HG03558 (cell line): ENCODE data around the gene PKNOX2.

Source experiments
- ATAC-seq: cut with Tn5 transposase; IDR thresholded peaks from one replicate; pipeline ENCODE4 v1.9.1; 2021; ENCODE audit warnings: moderate number of reproducible peaks; ENCODE audit not compliant: unreplicated experiment; ENCODE audit errors: extremely low read depth

The PKNOX2 gene

DNA sequence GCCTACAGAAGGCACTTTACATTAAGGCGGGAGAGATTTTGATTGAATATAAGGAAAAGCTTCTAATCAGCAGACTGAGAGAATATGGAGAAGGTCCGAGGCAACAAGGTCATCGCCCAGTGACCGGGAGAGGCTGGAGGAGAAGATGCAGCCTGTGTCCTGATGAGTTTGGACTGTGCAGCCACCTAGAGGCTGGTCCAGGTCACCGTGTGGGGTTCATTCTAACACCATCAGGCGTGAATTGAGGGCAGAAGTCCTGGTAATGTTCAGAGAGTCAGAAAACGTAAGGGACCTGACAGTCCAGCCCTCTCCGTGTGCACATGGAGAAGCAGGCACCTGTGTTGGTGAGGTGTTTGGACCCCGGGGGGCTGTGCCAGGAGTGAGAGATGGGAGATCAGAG, 228.8 kb downstream of the PKNOX2 start:
- ATAC-seq: no peak

DNA sequence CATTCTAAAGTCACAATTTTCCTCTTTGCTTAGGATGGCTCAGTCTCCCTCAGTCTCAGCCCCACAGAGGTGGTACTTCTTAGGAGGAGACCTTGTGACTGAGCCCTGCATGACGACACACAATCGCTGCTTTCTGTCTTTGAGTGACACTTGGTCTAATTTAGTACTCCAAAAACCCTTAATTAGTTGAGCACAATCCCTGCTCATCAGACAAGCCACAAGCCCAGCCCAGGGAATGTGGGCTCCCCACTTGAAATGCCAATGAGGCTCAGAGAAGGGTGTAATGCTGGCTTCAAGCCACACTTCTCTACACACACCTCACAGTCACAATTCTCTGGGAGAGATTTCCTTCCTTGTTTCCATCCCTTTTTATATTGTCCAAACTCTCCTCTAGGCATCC, 229.7 kb downstream of the PKNOX2 start:
- ATAC-seq: no peak

DNA sequence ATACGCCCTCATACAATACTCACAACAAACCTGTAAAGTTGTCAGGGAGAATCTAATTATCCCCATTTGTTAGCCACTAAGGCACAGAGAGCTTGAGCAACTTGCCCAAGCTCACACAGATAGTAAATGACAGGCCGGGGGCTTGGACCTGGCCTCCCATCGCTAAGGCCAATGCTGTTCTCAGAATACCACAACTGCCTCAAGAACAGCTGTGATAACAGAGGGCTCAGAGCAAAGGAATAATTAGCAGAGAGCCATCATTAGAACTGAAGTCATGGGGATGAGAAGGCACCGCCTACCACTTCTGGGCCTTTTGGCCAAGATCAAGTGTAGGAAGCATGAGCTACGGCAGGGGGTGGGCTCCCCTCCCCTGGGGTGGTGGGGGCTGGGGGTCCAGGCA, 232.9 kb downstream of the PKNOX2 start:
- no peak for ATAC-seq

DNA sequence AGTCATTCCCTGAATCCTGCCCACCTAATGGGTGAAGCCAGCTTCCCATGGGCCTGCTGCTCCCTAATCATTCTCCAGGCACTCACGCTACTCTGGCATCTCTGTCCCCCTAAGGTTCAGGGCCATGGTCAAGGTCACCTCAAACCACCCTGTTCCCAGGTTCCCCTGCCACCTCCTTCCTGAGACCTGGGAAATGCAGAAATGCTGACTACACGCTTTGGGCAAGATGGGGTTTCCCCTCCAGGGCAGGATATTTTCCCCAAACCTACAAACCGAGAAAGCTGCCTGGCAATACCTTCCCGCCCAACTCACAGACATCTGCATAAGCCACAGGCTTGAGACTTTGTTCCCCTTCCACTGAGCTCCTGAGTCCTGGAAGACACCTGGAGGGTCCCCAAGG, 233.9 kb downstream of the PKNOX2 start:
- no peak for ATAC-seq

DNA sequence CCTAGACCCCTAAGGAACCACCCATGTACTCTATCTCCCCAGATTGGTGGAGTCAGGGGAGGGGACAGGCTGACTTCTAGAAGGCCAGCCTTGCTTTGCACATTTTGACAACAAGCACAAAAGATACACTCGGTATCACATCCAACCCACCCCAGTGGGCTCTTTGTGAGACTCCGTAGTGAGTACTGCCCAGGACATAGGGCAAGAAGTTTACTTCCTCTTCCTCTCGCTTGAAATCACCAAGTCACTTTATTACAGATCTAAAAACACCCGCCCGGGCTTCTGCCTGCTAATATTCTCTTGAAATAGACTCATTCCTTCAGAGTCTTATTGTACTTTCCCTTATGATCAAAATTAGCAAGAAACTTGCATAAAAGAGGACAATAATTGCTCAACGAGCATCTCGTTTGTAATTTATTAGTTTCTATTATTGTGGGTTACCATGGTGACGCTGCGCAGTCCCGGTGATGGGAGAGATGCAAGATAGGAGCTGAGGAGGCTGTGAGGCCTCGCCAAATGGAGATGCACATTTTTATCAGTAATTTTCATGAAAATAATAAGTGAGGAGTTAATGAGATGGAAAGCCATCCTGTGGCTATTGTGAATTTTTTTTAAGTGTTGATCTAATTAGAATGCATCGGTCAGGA, 234.6 kb downstream of the PKNOX2 start:
- no peak for ATAC-seq

DNA sequence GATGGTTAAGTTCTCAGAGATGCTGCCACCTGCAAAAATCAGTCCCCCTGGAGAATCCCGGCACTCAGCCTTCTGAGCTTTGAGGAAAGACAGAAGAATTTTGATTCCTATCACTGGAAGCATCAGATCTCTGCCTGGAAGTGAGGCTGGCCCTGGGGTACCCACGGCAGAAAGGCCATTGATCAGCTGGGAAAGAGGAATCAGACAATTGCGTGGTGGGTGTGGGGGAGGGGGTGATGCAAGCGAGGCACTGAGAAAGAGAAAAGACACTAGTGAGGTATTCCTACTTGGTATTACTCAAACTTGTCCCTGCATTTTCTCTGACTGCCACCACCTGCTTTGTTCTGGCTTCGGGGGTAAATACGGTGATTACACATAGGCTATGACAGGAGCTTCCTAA, 235.4 kb downstream of the PKNOX2 start:
- ATAC-seq: no peak

DNA sequence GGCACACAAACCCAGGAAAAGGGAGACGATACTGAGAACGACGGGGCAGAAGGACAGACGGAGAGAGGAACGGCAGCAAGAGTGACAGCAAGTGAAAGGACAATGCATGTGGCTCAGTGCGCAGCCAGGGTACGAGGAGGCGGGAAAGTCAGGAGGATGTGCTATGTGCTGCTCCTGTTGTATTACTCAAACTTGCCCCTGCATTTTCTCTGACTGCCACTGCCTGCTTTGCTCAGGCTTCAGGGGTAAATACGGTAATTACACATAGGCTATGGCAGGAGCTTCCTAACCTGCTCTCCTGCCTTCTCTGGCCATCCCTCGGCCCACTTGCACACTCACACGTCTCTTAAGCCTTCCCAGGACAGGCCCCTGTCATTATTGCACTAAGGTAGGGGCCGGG, 236.7 kb downstream of the PKNOX2 start:
- ATAC-seq: no peak

DNA sequence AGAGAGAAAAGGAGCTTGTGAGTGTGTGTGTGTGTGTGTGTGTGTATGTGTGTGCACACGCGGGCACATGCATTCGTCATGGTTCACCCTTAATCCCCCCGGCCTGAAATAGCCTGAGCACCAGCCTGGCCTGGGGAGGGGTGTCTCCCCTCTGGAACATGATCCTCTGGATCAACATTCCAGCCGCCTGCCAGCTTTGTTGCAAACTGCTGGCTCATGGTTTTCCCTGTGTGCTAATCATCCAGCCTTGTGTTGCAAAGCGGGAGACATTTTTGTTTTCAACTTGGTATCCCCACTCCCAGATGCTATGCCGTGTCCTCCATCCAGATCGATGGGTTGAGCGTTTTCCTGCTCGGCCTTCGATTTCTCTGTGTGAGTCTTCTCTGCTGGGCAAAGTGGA, 237.2 kb downstream of the PKNOX2 start:
- no peak for ATAC-seq

DNA sequence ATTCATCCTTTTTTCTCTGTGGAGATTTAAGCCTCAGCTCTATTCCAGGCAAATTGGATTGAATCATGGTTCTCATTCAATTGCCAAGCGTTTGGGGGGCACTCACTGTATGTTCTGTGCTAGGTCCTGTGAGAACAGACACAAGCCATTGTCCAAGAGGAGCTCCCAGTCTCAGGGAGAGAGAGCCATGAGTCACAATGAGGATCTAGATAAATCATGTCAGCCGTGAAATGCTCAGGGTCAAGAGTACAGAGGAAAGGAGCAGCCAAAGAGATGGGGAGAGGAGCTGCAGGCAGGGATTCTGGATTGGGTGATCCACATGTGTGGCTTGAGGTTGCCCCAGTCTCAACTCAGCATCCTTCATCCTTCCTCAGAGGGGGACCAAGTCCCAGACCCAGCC, 237.9 kb downstream of the PKNOX2 start:
- ATAC-seq: no peak

DNA sequence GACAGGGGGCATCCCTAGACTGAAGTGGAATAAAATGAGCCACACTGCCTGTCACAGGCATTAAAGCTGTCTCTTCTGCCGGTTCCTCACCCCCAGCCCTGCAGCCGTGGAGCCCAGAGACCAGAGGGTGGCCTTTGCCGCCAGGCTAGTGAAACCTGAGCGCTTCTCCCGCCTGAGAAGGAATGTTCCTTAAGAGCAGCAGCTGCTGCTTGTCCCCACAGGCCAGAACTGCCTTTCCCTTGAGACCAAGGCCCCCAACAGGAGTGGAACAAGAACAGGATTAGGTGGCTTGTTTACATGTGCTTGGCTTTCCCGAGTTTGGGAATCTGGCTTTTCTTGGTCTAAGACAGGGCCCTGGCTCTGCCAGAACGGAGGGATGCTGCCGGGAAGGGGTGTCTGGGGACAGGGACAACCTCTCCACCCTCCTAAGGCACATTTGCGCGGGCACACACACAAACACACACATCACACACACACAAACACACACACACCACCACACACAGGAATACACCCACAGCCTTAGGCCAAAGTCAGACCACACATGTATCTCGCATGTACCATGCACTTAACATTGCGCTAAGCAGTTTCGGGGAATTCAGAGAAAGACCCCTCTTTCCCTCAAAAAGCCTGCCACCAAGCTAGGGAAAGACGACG, 239.7 kb downstream of the PKNOX2 start:
- ATAC-seq: no peak

DNA sequence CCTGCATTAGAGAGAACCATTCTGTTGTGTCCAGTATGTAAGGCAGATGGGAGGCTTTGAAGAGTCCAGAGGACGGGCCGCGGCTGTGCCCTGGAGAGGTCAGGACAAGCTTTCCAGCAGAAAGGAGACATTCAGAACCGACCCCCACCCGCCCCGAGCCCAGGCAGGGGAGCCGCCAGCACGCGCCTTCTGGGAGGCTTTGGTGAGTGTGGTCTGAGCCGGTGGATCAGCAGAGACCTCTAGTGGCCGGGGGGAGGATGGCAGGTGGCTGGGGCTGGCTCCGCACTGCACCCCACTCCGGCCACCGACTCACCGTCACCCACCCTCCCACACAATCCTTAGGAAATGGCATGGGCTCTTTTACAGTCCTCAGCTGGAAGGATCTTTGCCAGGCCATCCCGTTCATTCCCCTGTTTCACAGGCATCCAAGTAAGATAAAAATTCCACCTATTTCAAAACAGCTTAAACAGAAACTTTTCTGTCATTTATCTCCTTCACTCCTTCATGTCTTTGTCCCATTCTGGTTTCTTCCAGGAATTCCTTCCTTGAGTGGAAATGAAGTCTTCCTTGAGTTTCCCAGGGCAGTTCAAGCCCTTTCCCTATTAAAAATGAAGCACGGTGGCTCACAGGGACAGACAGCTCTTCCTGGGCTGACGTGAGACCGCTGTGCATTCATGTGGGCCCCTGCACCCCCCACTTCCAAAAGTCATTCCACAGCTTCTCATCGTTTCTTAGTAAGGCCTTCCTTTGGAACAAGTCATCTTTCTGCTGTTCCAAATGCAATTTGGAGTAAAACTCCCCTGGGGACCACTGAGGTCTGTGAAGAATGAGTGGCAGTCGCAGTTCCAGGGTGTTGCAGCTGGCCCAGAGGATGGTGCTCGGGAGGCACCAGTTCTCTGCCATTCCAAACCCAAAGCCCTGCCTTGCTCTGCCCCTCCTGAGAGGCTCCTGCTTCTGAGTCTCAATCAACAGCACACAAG, 240.6 kb downstream of the PKNOX2 start:
- ATAC-seq: peak; percentile 56

DNA sequence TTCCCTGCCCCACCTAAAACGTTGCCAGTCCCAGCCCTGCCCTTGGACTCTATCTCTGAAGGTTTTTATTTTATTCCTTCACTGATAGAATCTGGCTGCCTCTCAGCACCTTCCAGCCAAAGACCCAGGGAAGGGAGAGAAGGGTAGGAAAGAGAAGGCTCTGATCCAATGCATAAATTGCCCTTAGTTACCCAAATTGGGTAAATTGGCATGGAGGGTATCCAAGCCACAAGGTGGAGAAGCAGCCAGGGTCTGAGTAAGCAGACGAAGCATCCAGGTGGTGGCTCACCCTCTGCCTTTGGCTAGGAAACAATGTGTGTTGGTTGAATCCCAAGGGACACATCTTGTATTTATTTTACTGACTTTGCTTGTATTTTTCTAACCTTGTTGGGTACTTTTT, 242.5 kb downstream of the PKNOX2 start:
- no peak for ATAC-seq

DNA sequence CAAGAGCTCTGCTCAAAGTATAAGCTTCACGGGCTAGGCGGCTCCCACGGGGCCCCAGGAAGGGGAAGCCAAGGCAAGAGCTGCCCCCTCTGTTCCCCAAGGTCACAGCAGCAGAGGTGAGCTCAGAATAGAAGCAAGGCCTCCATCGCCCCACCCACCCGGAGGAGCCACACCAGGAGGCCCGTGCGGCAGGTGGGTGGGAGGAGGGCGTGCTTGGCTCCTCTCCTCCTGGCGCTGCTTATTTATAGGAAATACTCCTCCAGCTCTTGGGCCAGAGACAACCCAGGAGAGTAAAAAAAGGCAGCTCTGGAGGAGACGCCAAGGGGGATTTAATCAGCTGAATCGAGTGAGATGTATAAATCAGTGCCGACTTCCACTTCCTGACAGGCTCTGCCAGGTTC, 243.8 kb downstream of the PKNOX2 start:
- no peak for ATAC-seq

DNA sequence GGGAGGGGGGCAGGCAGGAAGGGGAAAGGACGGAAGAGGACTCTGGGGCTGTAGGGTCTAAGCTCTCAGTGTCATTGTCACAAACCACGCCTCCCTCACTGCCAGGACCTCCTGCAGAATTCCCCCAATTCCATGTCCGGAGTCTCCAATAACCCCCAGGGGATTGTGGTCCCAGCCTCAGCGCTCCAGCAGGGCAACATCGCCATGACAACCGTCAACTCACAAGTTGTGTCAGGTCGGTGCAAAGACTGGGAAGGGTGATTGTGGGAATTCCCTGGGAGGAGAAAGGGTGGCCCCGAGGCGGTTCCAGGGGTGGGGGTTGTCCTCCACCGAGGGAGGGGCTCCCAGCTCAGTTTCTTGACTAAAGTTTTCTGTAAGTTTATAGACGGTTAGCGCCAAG, 245.5 kb downstream of the PKNOX2 start:
- no peak for ATAC-seq

DNA sequence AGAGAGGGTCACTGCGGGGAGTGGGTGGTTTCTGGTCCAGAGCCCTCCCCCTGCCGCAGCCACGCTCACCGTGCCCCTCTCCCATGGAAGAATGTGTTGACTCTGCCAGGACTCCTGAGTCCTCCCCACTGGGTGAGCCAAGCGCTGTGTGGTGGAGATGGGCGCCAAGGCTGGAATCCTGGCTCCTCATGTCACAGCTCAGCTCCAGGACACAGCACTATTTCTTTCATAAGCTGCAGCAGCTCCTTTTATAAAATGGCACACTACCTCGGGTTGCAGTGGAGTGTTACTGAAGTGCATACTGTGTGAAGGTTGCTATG, 247.6 kb downstream of the PKNOX2 start:
- ATAC-seq: no peak

DNA sequence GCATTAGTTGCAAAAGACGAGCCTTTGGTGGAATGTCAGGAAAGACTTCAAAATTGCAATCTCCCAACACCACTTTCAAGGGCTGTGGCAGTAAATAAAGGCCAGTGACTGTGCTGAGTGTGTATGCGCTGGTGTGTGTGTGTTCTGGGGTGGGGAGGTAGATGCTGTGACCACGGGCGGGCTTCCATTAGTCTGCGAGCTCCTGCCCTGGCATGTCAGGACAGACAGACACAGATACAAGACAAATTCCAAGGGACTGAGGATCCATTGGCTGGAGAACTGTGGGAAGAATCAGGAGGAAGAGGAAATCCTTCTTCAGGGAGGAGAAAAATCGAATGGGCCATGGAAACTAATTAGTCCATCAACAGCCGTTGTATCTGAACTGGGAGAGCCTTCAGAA, 248.0 kb downstream of the PKNOX2 start:
- ATAC-seq: no peak

DNA sequence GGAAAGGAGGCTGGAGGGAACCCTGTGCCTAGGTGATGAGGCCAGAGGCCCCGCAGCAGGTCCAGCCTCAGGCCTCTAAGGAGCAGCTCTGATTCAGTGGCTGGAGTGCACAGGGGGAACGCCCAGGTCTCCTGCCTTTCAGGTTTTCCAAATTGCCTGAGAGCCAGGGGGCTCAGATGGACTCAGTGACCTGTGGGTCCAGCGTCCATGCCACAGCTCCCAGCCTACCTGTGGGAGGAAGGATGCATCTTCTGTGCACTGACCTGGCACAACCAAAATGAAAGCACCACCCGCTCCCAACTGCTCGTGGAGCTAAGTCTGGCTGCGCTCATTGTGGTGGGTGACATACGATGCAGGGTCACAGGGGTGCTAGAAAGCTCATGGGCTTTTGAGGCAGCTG, 248.7 kb downstream of the PKNOX2 start:
- no peak for ATAC-seq

DNA sequence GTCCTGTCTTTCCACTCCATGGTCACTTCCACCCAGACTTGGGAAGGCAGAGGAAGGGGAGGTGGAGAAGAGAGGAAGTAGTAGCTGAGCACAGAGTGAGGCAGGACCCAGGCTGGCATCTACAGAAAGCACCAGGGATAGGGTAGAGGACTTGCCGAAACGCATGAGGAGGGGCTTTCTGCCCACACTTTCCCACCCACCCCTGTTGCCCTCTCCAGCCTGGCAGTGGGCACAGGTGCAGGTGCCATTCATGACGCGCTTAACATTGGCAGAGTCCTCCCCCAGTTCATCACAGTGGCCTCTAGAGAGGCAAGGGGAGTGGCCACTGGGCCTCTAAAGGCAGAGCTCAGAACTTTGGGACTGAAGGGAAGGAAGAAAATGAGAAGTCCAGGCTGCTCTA, 249.6 kb downstream of the PKNOX2 start:
- no peak for ATAC-seq

DNA sequence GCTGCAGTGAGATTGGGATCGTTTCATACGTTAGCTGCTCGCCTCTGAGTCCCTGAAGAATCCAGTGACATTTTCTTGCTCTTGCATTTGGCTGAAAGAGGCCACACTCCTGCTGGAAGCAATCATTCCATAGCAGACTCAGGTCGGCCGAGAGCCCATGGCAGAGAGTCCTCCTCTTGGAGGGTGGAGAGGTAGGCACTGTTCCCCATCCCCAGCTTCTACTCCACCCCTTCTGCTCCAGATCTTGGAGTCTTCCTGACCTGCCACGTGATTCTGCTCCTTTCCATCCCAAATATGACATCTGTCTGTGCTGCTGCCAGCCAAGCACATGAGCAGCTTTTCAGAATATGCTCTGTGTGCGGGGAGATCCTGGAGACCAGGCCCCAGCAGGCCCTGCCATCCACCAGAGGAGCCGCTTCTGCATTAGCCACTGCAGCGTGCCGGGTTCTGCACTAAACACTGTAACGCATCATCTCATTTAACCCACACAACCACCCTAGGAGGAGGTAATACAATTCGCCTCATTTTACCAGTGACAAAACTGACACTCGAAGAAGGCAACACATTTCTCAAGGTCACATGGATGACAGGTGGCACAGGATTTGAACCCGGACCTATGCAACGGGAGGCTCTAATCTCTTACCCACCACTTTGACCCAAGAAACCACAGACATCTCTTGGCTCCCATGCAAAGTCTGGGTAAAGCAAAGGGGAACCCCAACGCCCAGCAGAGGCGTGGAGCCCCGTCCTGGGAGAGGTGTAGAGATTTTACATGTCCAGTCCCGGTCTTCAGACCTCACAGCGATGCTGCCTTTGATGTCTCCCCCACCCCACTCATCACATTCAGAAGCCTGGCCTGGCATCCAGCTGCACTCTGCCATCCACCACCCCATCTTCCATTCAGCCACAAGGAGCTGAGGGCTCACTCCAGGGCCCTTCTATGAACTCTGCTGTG, 252.7 kb downstream of the PKNOX2 start:
- ATAC-seq: no peak

DNA sequence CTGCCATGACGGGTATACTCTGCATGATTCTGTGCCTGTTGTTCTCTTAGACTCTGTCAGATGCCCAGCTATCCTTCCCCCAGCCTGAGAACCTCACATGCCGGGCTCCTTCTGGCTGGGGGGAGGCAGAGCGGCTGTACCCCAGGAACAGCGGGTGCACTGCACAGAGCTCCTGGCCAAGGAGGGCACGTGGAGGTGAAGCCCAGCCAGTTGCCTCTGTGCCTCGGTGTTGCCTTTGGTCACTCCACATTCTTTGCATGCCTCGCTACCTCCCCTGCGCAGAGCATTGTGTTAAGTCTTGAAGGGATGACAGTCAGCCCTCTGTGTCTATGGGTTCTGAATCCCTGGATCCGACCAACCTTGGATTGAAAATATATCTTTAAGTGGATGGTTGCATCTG, 253.8 kb downstream of the PKNOX2 start:
- no peak for ATAC-seq
